22Rv1 (cell line): ENCODE data around the gene ZBTB21.

Source experiments
- ZFX ChIP-seq: fragments of 450-650 bp; IDR thresholded peaks from 2 replicates; pipeline ENCODE4 v1.6.1; 2017; ENCODE audit warnings: antibody characterized with exemption, borderline replicate concordance
- TF ChIP-seq, protein P1 (sequence below): fragments of 450-650 bp; IDR thresholded peaks from 2 replicates; pipeline ENCODE4 v1.5.1; 2017; ENCODE audit warnings: mild to moderate bottlenecking

DNA sequence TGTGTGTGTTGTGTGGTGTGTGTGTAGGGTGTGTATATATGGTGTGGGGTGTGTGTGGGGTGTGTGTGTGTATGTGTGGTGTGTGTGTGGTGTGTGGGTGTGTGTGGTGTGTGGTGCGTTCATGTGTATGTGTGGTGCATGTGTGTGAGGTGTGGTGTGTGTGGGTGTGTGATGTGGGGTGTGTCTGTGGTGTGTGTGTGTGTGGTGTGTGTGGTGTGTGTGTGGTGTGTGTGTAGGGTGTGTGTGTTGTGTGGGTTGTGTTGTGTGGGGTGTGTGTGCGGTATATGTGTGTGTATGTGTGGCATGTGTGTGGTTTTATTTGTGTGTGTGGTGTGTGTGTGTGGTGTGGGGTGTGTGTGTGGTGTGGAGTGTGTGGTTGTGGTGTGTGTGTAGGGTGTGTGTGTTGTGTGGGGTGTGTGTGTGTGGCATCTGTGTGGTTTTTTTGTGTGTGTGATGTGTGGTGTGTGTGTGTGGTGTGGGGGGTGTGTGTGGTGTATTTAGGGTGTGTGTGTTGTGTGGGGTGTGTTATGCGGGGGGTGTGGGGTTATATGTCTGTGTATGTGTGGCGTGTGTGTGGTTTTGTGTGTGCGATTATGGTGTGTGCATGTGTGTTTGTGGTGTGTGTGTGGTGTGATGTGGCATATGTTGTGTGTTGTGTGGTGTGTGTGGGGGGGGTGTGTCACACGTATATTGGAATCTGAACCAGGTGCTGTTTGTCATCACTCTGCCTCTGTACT is 17.1 kb upstream of the ZBTB21 start:
- TF ChIP-seq, protein P1, sequence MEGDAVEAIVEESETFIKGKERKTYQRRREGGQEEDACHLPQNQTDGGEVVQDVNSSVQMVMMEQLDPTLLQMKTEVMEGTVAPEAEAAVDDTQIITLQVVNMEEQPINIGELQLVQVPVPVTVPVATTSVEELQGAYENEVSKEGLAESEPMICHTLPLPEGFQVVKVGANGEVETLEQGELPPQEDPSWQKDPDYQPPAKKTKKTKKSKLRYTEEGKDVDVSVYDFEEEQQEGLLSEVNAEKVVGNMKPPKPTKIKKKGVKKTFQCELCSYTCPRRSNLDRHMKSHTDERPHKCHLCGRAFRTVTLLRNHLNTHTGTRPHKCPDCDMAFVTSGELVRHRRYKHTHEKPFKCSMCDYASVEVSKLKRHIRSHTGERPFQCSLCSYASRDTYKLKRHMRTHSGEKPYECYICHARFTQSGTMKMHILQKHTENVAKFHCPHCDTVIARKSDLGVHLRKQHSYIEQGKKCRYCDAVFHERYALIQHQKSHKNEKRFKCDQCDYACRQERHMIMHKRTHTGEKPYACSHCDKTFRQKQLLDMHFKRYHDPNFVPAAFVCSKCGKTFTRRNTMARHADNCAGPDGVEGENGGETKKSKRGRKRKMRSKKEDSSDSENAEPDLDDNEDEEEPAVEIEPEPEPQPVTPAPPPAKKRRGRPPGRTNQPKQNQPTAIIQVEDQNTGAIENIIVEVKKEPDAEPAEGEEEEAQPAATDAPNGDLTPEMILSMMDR = no peak
- TF ChIP-seq ZFX = no peak
